Measurements from ENCODE around the gene CLIP1.
"Not testable (repeated sequence)": the region's sequence is repeated elsewhere in the genome, so short reads cannot be mapped to it uniquely, and the experiment has no call there.

The CLIP1 gene

GRCh38 chr12:122395319-122395718 is 27.1 kb downstream of the CLIP1 start:
- no peak for DNase-seq (ENCODE audit: low read depth in 2 of 2)

DNA sequence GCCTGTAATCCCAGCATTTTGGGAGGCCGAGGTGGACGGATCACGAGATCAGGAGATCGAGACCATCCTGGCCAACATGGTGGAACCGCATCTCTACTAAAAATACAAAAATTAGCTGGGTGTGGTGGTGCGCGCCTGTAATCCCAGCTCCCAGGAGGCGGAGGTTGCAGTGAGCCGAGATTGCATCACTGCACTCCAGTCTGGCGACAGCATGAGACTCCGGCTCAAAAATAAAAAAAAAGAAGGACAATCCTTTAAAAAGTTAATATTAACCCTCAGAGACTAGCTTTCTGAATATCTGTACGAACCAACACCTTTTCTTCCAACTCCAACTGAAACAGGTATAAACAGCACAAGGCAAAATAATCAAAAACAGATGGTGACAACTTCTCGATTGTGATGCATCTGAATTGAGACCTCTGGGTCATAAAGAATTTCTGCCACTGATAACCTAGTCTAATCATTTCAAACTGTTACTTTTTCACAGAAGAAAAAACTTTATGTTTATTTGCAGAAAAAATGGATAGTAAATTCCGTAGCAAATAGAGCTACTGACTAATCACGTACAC is 27.8 kb downstream of the CLIP1 start:
- no peak for DNase-seq (ENCODE audit: low read depth in 2 of 2)

GRCh38 chr12:122393817-122394216 is 28.7 kb downstream of the CLIP1 start:
- no peak for DNase-seq (ENCODE audit: low read depth in 2 of 2)

DNA sequence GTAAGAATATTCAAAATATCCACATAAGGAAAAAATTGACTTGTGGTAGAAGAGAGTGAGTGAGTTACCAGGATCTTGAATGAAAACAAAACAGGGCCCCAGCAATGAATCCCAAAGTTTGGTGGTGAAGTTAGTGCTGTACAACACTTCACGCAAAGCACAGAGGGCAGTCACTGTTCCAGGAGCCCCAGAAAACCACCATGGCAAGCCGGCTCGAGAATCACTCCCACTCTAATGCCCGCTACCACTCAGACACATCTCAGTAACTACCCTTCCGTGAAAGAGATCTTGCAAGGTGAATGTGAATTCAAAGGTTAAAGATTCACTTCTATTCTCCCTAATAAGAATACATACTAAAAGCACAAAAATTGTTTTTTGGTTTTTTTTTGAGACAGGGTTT is 30.1 kb downstream of the CLIP1 start:
- no peak for DNase-seq (ENCODE audit: low read depth in 2 of 2)

- DNase-seq (ENCODE audit: low read depth in 2 of 2) = no peak
Observed at GRCh38 chr12:122389677-122390076, 32.8 kb downstream of the CLIP1 start.

GRCh38 chr12:122387887-122388286 is 34.6 kb downstream of the CLIP1 start:
- no peak for DNase-seq (ENCODE audit: low read depth in 2 of 2)

- no peak for DNase-seq (ENCODE audit: low read depth in 2 of 2)
Observed at GRCh38 chr12:122385171-122386016, 37.1 kb downstream of the CLIP1 start.

GRCh38 chr12:122382919-122383350 is 39.5 kb downstream of the CLIP1 start:
- no peak for DNase-seq (ENCODE audit: low read depth in 2 of 2)

DNA sequence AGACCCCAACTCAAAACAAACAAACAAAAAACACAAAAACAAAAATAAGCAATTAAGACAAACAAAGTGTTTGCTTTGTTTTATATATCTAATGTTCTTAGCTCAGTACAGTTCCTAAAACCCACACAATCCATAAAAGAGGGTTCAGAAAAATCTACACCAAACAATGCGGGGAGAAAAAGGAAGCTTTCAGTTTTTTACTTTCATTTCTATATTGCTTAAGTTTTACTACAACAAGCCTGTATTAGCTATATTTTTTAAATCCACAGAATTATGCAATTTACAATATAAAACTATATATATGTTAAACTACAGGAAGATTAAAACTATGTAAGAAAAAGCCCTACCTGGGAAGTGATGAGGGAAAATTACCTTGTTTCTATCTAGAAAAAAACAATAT is 41.4 kb downstream of the CLIP1 start:
- no peak for DNase-seq (ENCODE audit: low read depth in 2 of 2)

- not testable (repeated sequence) for DNase-seq (ENCODE audit: low read depth in 2 of 2)
Observed at GRCh38 chr12:122376751-122377150, 45.7 kb downstream of the CLIP1 start.

DNA sequence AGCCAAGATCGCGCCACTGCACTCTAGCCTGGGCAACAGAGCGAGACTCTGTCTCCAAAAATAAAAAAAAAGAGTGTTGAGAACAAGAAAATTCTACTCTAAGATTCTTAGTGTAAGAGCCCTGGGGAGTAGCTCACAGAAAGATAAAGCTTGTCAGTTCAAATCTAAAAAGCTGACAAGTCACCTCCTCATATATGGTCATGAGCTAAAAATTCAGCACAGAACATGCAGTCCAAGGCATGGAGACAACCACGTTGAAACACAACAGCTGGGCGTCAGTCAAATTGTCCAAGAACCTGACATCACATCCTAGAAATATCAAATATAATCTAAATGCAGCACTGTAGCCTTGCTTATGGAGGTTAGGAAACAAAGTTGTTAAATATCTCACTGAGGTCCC is 47.8 kb downstream of the CLIP1 start:
- DNase-seq (ENCODE audit: low read depth in 2 of 2) = no peak

- DNase-seq (ENCODE audit: low read depth in 2 of 2) = no peak
Observed at GRCh38 chr12:122371475-122372045, 50.9 kb downstream of the CLIP1 start.

- no peak for DNase-seq (ENCODE audit: low read depth in 2 of 2)
Observed at GRCh38 chr12:122368361-122369073, 54.0 kb downstream of the CLIP1 start.

GRCh38 chr12:122367632-122368031 is 54.8 kb downstream of the CLIP1 start:
- not testable (repeated sequence) for DNase-seq (ENCODE audit: low read depth in 2 of 2)

DNA sequence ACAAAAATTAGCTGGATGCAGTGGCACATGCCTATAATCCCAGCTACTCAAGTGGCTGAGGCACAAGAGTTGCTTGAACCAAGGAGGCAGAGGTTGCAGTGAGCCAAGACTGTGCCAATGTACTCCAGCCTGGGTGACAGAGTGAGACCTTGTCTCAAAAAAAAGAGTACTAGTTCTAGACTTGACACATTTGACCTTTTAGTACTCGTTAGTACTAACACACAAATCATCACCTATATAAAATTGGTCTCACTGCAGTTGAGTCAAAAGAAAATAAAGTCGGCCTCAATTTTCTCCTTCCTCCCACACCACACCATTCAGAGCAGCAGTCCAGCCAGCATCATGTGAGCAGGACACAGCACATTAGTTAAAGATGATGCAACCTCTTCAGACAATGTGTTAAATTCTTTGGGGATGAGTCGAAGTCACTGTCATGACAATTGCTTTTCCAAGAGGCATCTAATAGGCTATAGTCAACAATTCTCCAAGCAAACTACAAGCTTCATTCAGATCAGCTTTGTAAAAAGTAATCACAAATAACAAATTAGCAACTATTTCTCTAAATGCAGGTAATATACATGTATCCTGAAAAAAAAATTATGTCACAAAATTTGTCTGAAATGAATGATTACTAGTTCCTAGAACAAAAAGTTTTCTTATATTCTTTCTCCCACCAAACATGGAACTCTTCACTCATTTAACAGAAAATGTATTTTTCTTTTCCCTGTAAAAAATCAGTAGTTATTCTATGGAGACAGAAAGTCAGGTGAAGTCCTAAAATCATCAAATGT is 55.6 kb downstream of the CLIP1 start:
- DNase-seq (ENCODE audit: low read depth in 2 of 2) = no peak

DNA sequence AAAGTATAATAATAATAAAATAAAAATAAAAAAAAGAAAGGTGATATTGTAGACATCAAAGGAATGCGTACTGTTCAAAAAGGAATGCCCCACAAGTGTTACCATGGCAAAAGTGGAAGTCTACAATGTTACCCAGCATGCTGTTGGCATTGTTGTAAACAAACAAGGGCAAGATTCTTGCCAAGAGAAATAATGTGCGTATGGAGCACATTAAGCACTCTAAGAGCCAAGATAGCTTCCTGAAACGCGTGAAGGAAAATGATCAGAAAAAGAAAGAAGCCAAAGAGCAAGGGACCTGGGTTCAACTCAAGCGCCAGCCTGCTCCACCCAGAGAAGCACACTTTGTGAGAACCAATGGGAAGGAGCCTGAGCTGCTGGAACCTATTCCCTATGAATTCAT is 57.2 kb downstream of the CLIP1 start:
- not testable (repeated sequence) for DNase-seq (ENCODE audit: low read depth in 2 of 2)

DNA sequence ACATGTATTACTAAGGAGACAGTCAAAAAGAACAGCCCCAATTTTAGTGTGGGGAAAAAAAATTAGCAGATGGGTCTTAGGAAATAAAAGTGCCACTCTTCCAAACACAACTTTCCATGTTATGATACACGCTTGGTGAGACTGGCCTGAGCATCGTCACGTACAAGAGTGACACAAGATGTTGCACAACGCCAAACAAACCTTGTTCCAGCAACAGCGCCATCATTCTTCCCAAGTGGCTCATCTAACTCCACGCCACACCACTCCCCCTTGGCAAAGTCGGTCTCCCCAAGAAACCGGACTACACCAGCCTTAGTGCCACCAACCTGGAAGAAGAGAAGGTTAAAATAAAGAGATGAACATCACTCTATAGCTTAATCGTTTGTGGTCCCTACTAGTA is 58.7 kb downstream of the CLIP1 start:
- no peak for DNase-seq (ENCODE audit: low read depth in 2 of 2)

DNA sequence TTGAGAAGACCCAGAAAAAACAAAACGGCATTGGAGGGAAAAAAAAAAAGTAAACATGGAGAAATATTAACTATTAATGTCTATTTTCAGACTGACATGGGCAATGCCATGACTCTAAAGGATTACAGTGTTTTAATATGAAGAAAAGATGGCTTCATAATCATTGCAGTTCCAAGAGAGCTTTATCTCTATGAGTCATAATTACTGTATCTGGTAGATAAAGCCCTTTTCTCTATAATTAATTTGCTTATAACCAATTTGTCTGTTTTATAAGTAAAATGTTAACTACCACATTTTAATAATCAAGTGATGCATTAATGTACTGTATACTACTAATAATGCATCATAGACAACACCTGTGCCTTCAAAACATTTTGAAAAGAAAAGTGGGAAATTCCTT is 59.7 kb downstream of the CLIP1 start:
- no peak for DNase-seq (ENCODE audit: low read depth in 2 of 2)

DNA sequence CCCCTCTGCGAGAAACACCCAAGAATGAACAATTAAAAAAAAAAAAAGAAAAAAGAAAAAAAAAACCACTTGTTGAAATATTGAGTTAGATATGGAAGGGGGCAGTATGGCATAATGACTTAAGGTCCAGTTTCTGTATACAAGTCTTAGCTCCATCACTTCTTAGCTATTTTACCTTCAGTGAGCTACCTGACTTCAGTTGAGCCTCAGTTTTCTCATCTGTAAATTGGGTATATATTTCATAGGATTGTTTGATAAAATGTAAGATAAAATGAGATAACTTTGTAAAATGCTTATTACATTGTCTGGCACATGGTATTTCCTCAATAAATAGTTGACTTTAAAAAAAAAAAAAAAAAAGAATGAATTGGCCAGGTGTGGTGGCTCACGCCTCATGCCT is 64.1 kb downstream of the CLIP1 start:
- not testable (repeated sequence) for DNase-seq (ENCODE audit: low read depth in 2 of 2)

DNA sequence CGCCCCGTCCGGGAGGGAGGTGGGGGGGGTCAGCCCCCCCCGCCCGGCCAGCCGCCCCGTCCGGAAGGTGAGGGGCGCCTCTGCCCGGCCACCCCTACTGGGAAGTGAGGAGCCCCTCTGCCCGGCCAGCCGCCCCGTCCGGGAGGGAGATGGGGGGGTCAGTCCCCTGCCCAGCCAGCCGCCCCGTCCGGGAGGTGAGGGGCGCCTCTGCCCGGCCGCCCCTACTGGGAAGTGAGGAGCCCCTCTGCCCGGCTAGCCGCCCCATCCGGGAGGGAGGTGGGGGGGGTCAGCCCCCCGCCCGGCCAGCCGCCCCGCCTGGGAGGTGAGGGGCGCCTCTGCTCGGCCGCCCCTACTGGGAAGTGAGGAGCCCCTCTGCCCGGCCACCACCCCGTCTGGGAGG is 64.9 kb downstream of the CLIP1 start:
- DNase-seq (ENCODE audit: low read depth in 2 of 2) = not testable (repeated sequence)

DNA sequence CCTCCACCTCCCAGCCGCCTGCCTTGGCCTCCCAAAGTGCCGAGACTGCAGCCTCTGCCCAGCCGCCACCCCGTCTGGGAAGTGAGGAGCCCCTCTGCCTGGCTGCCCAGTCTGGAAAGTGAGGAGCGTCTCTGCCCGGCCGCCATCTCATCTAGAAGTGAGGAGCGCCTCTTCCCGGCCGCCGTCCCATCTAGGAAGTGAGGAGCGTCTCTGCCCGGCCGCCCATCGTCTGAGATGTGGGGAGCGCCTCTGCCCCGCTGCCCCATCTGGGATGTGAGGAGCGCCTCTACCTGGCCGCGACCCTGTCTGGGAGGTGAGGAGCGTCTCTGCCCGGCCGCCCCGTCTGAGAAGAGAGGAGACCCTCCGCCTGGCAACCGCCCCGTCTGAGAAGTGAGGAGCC is 65.5 kb downstream of the CLIP1 start:
- DNase-seq (ENCODE audit: low read depth in 2 of 2) = not testable (repeated sequence)

Data from stimulated activated CD4-positive, alpha-beta T cell treated with anti-CD3 and anti-CD28 coated beads, Interleukin-1b, Interleukin-23, amount 100 ng/mL, for 1 hour (primary cell).